ENCODE results near the gene TTC21B.

TTC21B gene

GRCh38 chr2:165889798-165890197 lies 63.8 kb downstream of the TTC21B start:
- no peak overlapping the region for H3K27ac ChIP-seq
- TF ChIP-seq, protein P1, sequence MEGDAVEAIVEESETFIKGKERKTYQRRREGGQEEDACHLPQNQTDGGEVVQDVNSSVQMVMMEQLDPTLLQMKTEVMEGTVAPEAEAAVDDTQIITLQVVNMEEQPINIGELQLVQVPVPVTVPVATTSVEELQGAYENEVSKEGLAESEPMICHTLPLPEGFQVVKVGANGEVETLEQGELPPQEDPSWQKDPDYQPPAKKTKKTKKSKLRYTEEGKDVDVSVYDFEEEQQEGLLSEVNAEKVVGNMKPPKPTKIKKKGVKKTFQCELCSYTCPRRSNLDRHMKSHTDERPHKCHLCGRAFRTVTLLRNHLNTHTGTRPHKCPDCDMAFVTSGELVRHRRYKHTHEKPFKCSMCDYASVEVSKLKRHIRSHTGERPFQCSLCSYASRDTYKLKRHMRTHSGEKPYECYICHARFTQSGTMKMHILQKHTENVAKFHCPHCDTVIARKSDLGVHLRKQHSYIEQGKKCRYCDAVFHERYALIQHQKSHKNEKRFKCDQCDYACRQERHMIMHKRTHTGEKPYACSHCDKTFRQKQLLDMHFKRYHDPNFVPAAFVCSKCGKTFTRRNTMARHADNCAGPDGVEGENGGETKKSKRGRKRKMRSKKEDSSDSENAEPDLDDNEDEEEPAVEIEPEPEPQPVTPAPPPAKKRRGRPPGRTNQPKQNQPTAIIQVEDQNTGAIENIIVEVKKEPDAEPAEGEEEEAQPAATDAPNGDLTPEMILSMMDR (conservative IDR thresholded peaks at IDR 0.05), result no peak

DNA sequence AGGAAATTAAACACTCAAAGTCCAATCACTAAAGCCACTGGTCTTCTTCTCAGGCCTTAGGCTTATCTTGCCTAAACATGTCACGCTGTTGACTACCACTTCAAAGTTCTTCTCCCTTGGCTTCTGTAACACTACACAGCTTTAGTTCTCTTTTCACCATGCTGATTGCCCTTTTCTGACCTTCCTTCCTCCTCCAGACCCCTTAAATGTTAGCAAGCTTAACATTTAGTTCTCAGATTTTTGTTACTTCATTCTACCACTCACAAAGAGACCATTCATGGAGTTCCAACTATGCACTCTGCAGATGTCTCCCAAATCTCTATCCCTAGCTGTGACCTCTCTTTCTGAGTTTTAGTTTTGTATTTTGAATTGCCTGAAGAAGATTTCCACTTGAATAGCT lies 64.4 kb downstream of the TTC21B start:
- no peak overlapping the region for H3K27ac ChIP-seq
- TF ChIP-seq, protein P1 (conservative IDR thresholded peaks at IDR 0.05), result no peak

DNA sequence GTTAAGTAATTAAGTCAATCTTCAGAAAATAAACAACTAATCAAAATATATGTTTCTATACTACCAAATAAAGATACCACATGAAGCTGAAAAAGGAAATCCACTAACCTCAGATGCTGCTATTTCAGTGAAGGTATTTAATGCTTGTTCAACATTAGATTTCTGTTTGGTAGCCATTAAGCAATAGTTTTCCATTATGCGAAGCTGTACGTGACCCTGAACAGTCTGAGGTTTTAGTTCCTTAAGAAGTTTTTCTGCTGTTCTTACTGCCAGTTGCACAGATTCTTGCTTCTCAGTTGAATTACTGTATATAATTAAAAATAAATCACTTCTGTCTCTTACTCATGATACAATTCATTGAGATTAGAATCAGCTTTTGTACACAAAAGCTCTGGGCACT lies 65.4 kb downstream of the TTC21B start:
- H3K27ac ChIP-seq, result no peak overlapping the region
- TF ChIP-seq, protein P1 (conservative IDR thresholded peaks at IDR 0.05), result no peak

DNA sequence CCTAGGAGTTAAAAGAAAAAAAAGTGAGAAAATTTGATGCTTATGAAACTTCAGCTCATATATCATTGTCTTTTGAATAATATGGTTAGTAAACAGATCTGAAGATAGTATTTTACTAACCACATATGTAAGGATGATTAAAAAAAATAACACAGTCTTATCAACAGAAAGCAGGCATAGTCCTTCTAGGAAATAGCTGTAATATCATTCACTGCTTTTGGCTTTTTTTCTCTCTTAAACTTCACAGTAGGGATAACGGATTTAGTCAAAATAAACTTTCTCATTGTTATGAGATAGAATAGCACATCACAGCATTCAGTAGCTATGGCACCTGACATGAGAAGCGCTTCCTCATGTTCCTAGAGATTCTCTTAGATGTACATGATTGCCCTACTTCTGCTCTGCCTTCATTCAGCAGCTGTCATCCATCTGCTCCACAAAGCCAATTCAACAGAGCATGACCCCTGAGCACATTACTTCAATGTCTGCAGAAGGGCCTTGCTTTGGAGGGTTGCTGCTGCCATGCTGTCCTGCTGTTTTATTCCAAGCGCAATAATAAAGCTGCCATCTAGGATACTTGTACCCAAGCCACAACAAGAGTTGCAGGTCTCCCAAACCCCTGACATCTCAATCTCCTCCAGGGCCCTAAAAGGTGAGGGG lies 67.0 kb downstream of the TTC21B start:
- TF ChIP-seq, protein P1 (conservative IDR thresholded peaks at IDR 0.05), result no peak
- no peak overlapping the region for H3K27ac ChIP-seq

GRCh38 chr2:165877565-165878550 lies 75.7 kb downstream of the TTC21B start:
- TF ChIP-seq, protein P1 (conservative IDR thresholded peaks at IDR 0.05), result no peak
- peak overlapping the region; percentile 49; the same call in 1 of the 2 replicates for H3K27ac ChIP-seq

DNA sequence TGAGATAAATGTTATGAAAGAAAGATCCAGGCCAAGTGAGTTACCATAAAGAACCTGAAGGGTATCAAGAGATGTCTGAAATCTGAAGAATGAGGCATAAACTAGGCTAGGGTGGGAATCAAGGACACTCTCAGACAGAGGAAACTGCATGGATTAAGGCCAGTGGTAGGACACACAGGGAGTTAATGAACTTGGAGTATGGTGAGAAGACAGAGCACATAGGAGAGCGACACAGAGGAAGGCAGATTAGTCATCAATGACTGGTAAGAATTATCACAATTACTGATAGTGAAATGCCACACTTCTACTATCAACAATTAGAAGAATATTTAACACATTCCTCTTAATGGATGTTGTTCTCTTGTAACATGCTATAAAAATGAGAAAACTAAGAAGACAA lies 76.9 kb downstream of the TTC21B start:
- TF ChIP-seq, protein P1 (conservative IDR thresholded peaks at IDR 0.05), result no peak
- peak overlapping the region; percentile 49; the same call in 1 of the 2 replicates for H3K27ac ChIP-seq

DNA sequence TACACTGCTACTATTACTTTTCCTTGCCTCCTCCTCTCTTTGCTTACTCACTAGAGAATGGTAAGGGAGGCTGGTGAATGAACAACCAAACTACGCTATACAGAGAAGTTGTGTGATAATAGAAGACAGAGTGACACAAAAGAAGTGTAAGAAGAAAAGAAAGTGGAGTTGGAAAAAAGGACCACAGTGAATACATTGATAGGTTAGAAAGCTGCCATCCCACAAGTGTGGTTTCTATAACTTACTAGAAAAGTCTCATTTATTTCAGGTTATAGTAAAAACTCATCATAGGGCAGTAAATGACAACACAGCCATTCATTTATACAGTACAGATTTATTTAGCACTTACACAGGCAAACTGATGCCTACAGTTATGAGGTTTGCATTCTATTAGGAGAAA lies 77.3 kb downstream of the TTC21B start:
- TF ChIP-seq, protein P1 (conservative IDR thresholded peaks at IDR 0.05), result no peak
- peak overlapping the region; percentile 49; the same call in 1 of the 2 replicates for H3K27ac ChIP-seq
